SK-N-SH treated with all-trans-retinoic acid at 6 μM for 48 hours (cell line): ENCODE data around the gene MAP10.

Source experiments
- POU6F1 ChIP-seq: fragments of 250-450 bp; sonication (Bioruptor Pico); IDR thresholded peaks from 2 replicates; pipeline ENCODE4 v1.8.0; 2021; ENCODE audit warnings: low read depth, mild to moderate bottlenecking, moderate library complexity, borderline replicate concordance
- ZFP3 ChIP-seq: fragments of 250-450 bp; sonication (Bioruptor Pico); IDR thresholded peaks from 2 replicates; pipeline ENCODE4 v1.5.0; 2020; ENCODE audit warnings: mild to moderate bottlenecking, moderate library complexity
- TF ChIP-seq, protein P1 (sequence below): fragments of 250-450 bp; sonication (Bioruptor Pico); IDR thresholded peaks from 2 replicates; pipeline ENCODE4 v1.8.0; 2020; ENCODE audit warnings: mild to moderate bottlenecking, moderate library complexity, borderline replicate concordance
- TF ChIP-seq, protein P2 (sequence below): fragments of 250-450 bp; sonication (Bioruptor Pico); IDR thresholded peaks from 2 replicates; pipeline ENCODE4 v1.5.1; 2020; ENCODE audit warnings: low read depth, mild to moderate bottlenecking, moderate library complexity

DNA sequence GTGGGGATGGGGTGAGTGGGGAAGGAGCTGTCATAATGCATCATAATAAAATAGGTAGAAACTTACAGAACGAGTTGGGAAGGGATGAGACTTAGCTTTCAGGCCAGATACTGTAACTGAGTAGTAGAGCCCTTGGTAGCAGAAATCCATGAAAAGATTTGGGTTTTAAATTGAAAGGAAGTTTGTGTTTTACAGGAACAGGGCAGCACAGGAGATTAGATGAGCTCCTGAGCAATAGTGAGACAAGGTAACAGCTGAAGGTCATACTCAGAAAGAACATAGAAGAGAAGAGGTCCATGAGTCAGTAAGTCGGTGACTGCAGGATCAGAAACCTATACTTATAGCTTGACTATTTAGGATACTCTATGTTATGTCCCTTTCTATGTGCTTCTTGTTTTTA lies 7.3 kb downstream of the MAP10 start:
- TF ChIP-seq, protein P1, sequence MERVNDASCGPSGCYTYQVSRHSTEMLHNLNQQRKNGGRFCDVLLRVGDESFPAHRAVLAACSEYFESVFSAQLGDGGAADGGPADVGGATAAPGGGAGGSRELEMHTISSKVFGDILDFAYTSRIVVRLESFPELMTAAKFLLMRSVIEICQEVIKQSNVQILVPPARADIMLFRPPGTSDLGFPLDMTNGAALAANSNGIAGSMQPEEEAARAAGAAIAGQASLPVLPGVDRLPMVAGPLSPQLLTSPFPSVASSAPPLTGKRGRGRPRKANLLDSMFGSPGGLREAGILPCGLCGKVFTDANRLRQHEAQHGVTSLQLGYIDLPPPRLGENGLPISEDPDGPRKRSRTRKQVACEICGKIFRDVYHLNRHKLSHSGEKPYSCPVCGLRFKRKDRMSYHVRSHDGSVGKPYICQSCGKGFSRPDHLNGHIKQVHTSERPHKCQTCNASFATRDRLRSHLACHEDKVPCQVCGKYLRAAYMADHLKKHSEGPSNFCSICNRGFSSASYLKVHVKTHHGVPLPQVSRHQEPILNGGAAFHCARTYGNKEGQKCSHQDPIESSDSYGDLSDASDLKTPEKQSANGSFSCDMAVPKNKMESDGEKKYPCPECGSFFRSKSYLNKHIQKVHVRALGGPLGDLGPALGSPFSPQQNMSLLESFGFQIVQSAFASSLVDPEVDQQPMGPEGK (CRISPR knock-in tag) = no peak
- no peak for TF ChIP-seq POU6F1 (CRISPR knock-in tag)
- TF ChIP-seq ZFP3 = no peak
- TF ChIP-seq, protein P2, sequence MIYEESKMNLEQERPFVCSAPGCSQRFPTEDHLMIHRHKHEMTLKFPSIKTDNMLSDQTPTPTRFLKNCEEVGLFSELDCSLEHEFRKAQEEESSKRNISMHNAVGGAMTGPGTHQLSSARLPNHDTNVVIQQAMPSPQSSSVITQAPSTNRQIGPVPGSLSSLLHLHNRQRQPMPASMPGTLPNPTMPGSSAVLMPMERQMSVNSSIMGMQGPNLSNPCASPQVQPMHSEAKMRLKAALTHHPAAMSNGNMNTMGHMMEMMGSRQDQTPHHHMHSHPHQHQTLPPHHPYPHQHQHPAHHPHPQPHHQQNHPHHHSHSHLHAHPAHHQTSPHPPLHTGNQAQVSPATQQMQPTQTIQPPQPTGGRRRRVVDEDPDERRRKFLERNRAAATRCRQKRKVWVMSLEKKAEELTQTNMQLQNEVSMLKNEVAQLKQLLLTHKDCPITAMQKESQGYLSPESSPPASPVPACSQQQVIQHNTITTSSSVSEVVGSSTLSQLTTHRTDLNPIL = no peak
